ENCODE measurements around the gene DGKB.

DNA sequence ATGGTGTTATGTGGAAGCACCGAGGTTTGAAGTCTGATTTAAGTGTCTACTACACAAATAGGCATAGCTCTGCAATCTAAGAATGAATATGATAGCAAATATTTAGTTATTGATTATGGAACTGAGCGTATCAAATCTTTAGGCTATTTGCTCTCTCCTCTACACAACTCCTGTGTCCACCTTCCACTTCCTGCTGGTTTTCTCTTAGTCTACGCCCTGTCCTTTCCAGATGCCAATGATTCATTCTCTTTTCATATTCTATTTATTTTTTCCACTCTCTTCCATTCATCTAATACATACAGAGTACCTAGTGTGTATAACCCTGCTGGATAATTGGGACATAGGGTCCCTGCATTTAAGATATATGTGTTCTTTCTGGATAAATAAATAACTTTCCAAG is 83.7 kb downstream of the DGKB start:
- TF ChIP-seq, protein P1, sequence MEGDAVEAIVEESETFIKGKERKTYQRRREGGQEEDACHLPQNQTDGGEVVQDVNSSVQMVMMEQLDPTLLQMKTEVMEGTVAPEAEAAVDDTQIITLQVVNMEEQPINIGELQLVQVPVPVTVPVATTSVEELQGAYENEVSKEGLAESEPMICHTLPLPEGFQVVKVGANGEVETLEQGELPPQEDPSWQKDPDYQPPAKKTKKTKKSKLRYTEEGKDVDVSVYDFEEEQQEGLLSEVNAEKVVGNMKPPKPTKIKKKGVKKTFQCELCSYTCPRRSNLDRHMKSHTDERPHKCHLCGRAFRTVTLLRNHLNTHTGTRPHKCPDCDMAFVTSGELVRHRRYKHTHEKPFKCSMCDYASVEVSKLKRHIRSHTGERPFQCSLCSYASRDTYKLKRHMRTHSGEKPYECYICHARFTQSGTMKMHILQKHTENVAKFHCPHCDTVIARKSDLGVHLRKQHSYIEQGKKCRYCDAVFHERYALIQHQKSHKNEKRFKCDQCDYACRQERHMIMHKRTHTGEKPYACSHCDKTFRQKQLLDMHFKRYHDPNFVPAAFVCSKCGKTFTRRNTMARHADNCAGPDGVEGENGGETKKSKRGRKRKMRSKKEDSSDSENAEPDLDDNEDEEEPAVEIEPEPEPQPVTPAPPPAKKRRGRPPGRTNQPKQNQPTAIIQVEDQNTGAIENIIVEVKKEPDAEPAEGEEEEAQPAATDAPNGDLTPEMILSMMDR (conservative IDR thresholded peaks at IDR 0.05): no peak
- TF ChIP-seq EZH2 (IDR thresholded peaks at IDR 0.05; ENCODE audit: low read depth): no peak

All from PC-9 (cell line).